Loucy (cell line): ENCODE results near the gene MAP7D1.
"Not testable (repeated sequence)": the region's sequence is repeated elsewhere in the genome, so short reads cannot be mapped to it uniquely, and the experiment has no call there.

Experiments used
- EZH2phosphoT487 ChIP-seq: fragments of 200-600 bp; IDR thresholded peaks from 2 replicates; pipeline ENCODE4 v1.6.1; 2018; ENCODE audit warnings: antibody characterized with exemption, mild to moderate bottlenecking, moderate library complexity, borderline replicate concordance
- TF ChIP-seq, protein P1 (sequence below): fragments of 200-600 bp; sonication (generic); conservative IDR thresholded peaks from 2 replicates; pipeline ENCODE4 v1.5.1; 2014; ENCODE audit warnings: mild to moderate bottlenecking, antibody characterized with exemption, low read length

DNA sequence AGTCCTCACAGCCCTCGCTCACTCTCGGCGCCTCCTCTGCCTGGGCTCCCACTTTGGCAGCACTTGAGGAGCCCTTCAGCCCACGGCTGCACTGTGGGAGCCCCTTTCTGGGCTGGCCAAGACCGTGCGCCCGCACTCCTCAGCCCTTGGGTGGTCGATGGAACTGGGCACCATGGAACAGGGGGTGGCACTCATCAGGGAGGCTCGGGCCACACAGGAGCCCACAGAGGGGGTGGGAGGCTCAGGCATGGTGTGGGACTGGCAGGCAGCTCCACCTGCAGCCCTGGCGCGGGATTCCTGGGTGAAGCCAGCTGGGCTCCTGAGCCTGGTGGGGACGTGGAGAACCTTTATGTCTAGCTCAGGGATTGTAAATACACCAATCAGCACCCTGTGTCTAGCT is 40.8 kb downstream of the MAP7D1 start:
- TF ChIP-seq, protein P1, sequence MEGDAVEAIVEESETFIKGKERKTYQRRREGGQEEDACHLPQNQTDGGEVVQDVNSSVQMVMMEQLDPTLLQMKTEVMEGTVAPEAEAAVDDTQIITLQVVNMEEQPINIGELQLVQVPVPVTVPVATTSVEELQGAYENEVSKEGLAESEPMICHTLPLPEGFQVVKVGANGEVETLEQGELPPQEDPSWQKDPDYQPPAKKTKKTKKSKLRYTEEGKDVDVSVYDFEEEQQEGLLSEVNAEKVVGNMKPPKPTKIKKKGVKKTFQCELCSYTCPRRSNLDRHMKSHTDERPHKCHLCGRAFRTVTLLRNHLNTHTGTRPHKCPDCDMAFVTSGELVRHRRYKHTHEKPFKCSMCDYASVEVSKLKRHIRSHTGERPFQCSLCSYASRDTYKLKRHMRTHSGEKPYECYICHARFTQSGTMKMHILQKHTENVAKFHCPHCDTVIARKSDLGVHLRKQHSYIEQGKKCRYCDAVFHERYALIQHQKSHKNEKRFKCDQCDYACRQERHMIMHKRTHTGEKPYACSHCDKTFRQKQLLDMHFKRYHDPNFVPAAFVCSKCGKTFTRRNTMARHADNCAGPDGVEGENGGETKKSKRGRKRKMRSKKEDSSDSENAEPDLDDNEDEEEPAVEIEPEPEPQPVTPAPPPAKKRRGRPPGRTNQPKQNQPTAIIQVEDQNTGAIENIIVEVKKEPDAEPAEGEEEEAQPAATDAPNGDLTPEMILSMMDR: not testable (repeated sequence)
- not testable (repeated sequence) for TF ChIP-seq EZH2phosphoT487
